HEK293 (cell line): ENCODE measurements around the gene ATP6V0A4.

ENCODE experiments used
- CTCF ChIA-PET: fragments of 350-600 bp; formaldehyde crosslinking; extraction: SDS; loops from one replicate; lab custom pipeline; 2021; ENCODE audit warnings: antibody characterized with exemption; lab: Yijun Ruan, JAX
- POLR2A ChIA-PET: fragments of 300-600 bp; formaldehyde crosslinking; extraction: SDS; loops from one replicate; lab custom pipeline; 2020; ENCODE audit warnings: antibody characterized with exemption, inconsistent platforms; lab: Yijun Ruan, JAX
- H3K27ac ChIP-seq: fragments of 200-500 bp; sonication (Bioruptor generic); 2 replicates; pipeline ENCODE4 v1.5.1; 2014; ENCODE audit warnings: low read depth, low read length, control low read depth, inconsistent platforms; ENCODE audit errors: extremely low read depth
- H3K36me3 ChIP-seq, 2 experiments: fragments of 200-500 bp in 1 of 2; sonication (Bioruptor generic) in 1 of 2; 1 replicate in 1 of 2; 2 replicates in 1 of 2; pipeline ENCODE4 v1.5.1; 2014 to 2017; ENCODE audit warnings: inconsistent platforms in 2 of 2, low read length in 2 of 2; ENCODE audit not compliant: control insufficient read depth in 2 of 2, insufficient read depth in 1 of 2
- H3K4me1 ChIP-seq: fragments of 200-500 bp; sonication (Bioruptor generic); 2 replicates; pipeline ENCODE4 v1.5.1; 2014; ENCODE audit warnings: mild to moderate bottlenecking, low read length, inconsistent platforms; ENCODE audit not compliant: control insufficient read depth, insufficient read depth
- H3K4me3 ChIP-seq: 2 replicates; pipeline ENCODE4 v1.5.1; 2011; ENCODE audit warnings: low read depth, mild to moderate bottlenecking, control low read depth, low read length, moderate library complexity
- H3K9me3 ChIP-seq: fragments of 200-500 bp; sonication (Bioruptor generic); 2 replicates; pipeline ENCODE4 v1.5.1; 2014; ENCODE audit warnings: low read depth, low read length, inconsistent platforms; ENCODE audit not compliant: control insufficient read depth, insufficient read depth
- PBX3 ChIP-seq: sonication (generic); formaldehyde crosslinking; IDR thresholded peaks from 2 replicates; pipeline ENCODE4 v1.8.1; 2022; ENCODE audit warnings: mild to moderate bottlenecking, moderate library complexity, missing genetic modification reagents
- PRDM4 ChIP-seq: fragments of 450-650 bp; formaldehyde crosslinking; IDR thresholded peaks from 2 replicates; pipeline ENCODE4 v1.5.1; 2017; ENCODE audit warnings: missing biosample characterization, missing genetic modification characterization
- RBAK ChIP-seq: fragments of 450-650 bp; formaldehyde crosslinking; IDR thresholded peaks from 2 replicates; pipeline ENCODE4 v1.5.1; 2016; ENCODE audit warnings: missing biosample characterization, missing genetic modification characterization
- SETDB1 ChIP-seq: IDR thresholded peaks from one replicate; pipeline ENCODE4 v1.6.1; 2017; ENCODE audit warnings: mild to moderate bottlenecking, low read length, moderate library complexity, mixed read lengths; ENCODE audit not compliant: insufficient read length
- WT1 ChIP-seq: fragments of 450-650 bp; formaldehyde crosslinking; IDR thresholded peaks from 2 replicates; pipeline ENCODE4 v1.5.1; 2016; ENCODE audit warnings: missing biosample characterization, missing genetic modification characterization
- ZBTB20 ChIP-seq: fragments of 450-650 bp; formaldehyde crosslinking; IDR thresholded peaks from 2 replicates; pipeline ENCODE4 v1.5.1; 2016; ENCODE audit warnings: missing biosample characterization, missing genetic modification characterization
- ZFP37 ChIP-seq: fragments of 450-650 bp; formaldehyde crosslinking; IDR thresholded peaks from 2 replicates; pipeline ENCODE4 v1.5.1; 2016; ENCODE audit warnings: missing biosample characterization, missing genetic modification characterization
- ZNF138 ChIP-seq: fragments of 450-650 bp; formaldehyde crosslinking; IDR thresholded peaks from 2 replicates; pipeline ENCODE4 v1.5.1; 2016; ENCODE audit warnings: missing biosample characterization, missing genetic modification characterization, borderline replicate concordance
- ZNF2 ChIP-seq: fragments of 450-650 bp; formaldehyde crosslinking; IDR thresholded peaks from 2 replicates; pipeline ENCODE4 v1.5.1; 2016; ENCODE audit warnings: missing biosample characterization, missing genetic modification characterization
- ZNF214 ChIP-seq: fragments of 450-650 bp; formaldehyde crosslinking; IDR thresholded peaks from 2 replicates; pipeline ENCODE4 v1.5.1; 2017; ENCODE audit warnings: missing biosample characterization, mild to moderate bottlenecking, missing genetic modification characterization, borderline replicate concordance
- ZNF221 ChIP-seq: fragments of 450-650 bp; formaldehyde crosslinking; IDR thresholded peaks from 2 replicates; pipeline ENCODE4 v1.5.1; 2017; ENCODE audit warnings: missing biosample characterization, missing genetic modification characterization, borderline replicate concordance
- ZNF37A ChIP-seq: fragments of 450-650 bp; IDR thresholded peaks from 2 replicates; pipeline ENCODE4 v1.5.1; 2018; ENCODE audit warnings: missing biosample characterization, missing genetic modification characterization
- ZNF423 ChIP-seq: fragments of 450-650 bp; formaldehyde crosslinking; IDR thresholded peaks from 2 replicates; pipeline ENCODE4 v1.5.1; 2016; ENCODE audit warnings: missing biosample characterization, missing genetic modification characterization
- ZNF501 ChIP-seq: fragments of 450-650 bp; formaldehyde crosslinking; IDR thresholded peaks from 2 replicates; pipeline ENCODE4 v1.5.1; 2016; ENCODE audit warnings: missing biosample characterization, missing genetic modification characterization
- ZNF658 ChIP-seq: fragments of 450-650 bp; formaldehyde crosslinking; IDR thresholded peaks from 2 replicates; pipeline ENCODE4; 2016; ENCODE audit warnings: missing biosample characterization, missing genetic modification characterization
- ZNF707 ChIP-seq: fragments of 450-650 bp; formaldehyde crosslinking; IDR thresholded peaks from 2 replicates; pipeline ENCODE4 v1.5.1; 2016; ENCODE audit warnings: missing biosample characterization, missing genetic modification characterization
- ZNF768 ChIP-seq: fragments of 450-650 bp; formaldehyde crosslinking; IDR thresholded peaks from 2 replicates; pipeline ENCODE4 v1.5.1; 2018; ENCODE audit warnings: missing biosample characterization, mild to moderate bottlenecking, missing genetic modification characterization
- ZSCAN30 ChIP-seq: fragments of 450-650 bp; IDR thresholded peaks from 2 replicates; pipeline ENCODE4 v1.5.1; 2018; ENCODE audit warnings: missing biosample characterization, mild to moderate bottlenecking, missing genetic modification characterization, moderate library complexity
- TF ChIP-seq, protein P1 (sequence below): fragments of 450-650 bp; formaldehyde crosslinking; IDR thresholded peaks from 2 replicates; pipeline ENCODE4 v1.5.1; 2016; ENCODE audit warnings: missing biosample characterization, missing genetic modification characterization, low read depth
- TF ChIP-seq, protein P2 (sequence below): fragments of 450-650 bp; formaldehyde crosslinking; IDR thresholded peaks from 2 replicates; pipeline ENCODE4 v1.5.1; 2016; ENCODE audit warnings: missing biosample characterization, missing genetic modification characterization
- TF ChIP-seq, protein P3 (sequence below): fragments of 450-650 bp; formaldehyde crosslinking; IDR thresholded peaks from 2 replicates; pipeline ENCODE4 v1.5.1; 2016; ENCODE audit warnings: missing biosample characterization, missing genetic modification characterization

ATP6V0A4 gene

GRCh38 chr7:138738551-138739335 lies 59.3 kb downstream of the ATP6V0A4 start (continued):
- TF ChIP-seq ZBTB20 (tag by site-specific recombination) (no peak), ZNF423 (tag by site-specific recombination) (no peak), ZNF221 (tag by site-specific recombination) (no peak), SETDB1 (no peak), WT1 (tag by site-specific recombination) (no peak), ZFP37 (tag by site-specific recombination) (no peak), PBX3 (no peak), ZNF501 (tag by site-specific recombination) (no peak), ZNF2 (tag by site-specific recombination) (0 out of 2 replicates have a peak, but pooled peaks have one; percentile 23), ZNF138 (no peak), ZSCAN30 (tag by site-specific recombination) (peak; percentile 74), ZNF37A (tag by site-specific recombination) (no peak)
- TF ChIP-seq, protein P1, sequence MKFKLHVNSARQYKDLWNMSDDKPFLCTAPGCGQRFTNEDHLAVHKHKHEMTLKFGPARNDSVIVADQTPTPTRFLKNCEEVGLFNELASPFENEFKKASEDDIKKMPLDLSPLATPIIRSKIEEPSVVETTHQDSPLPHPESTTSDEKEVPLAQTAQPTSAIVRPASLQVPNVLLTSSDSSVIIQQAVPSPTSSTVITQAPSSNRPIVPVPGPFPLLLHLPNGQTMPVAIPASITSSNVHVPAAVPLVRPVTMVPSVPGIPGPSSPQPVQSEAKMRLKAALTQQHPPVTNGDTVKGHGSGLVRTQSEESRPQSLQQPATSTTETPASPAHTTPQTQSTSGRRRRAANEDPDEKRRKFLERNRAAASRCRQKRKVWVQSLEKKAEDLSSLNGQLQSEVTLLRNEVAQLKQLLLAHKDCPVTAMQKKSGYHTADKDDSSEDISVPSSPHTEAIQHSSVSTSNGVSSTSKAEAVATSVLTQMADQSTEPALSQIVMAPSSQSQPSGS (tag by site-specific recombination) = no peak
- TF ChIP-seq, protein P2, sequence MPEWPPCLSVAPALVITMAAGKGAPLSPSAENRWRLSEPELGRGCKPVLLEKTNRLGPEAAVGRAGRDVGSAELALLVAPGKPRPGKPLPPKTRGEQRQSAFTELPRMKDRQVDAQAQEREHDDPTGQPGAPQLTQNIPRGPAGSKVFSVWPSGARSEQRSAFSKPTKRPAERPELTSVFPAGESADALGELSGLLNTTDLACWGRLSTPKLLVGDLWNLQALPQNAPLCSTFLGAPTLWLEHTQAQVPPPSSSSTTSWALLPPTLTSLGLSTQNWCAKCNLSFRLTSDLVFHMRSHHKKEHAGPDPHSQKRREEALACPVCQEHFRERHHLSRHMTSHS (tag by site-specific recombination) = no peak
- TF ChIP-seq, protein P3, sequence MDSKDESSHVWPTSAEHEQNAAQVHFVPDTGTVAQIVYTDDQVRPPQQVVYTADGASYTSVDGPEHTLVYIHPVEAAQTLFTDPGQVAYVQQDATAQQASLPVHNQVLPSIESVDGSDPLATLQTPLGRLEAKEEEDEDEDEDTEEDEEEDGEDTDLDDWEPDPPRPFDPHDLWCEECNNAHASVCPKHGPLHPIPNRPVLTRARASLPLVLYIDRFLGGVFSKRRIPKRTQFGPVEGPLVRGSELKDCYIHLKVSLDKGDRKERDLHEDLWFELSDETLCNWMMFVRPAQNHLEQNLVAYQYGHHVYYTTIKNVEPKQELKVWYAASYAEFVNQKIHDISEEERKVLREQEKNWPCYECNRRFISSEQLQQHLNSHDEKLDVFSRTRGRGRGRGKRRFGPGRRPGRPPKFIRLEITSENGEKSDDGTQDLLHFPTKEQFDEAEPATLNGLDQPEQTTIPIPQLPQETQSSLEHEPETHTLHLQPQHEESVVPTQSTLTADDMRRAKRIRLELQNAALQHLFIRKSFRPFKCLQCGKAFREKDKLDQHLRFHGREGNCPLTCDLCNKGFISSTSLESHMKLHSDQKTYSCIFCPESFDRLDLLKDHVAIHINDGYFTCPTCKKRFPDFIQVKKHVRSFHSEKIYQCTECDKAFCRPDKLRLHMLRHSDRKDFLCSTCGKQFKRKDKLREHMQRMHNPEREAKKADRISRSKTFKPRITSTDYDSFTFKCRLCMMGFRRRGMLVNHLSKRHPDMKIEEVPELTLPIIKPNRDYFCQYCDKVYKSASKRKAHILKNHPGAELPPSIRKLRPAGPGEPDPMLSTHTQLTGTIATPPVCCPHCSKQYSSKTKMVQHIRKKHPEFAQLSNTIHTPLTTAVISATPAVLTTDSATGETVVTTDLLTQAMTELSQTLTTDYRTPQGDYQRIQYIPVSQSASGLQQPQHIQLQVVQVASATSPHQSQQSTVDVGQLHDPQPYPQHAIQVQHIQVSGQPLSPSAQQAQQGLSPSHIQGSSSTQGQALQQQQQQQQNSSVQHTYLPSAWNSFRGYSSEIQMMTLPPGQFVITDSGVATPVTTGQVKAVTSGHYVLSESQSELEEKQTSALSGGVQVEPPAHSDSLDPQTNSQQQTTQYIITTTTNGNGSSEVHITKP (tag by site-specific recombination) = peak; percentile 65

DNA sequence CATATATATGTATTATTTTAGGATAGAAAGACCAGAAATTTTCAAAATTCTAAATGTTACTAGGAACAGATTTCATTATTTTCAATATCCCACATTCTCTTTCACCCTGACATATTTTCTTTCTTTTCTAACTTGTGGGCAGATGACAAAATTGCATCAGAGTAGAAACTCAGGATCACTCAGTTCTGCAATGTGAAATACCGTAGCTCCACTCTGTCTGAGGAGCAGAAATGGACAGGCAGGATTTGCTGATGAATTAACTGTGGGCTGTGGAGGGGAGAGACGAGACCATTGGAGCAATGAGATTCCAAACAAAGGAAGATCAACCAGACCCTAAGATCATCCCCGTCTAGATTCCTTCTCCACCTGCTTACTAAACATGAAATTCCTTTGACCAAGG lies 59.9 kb downstream of the ATP6V0A4 start:
- no peaks in the 10 kb centered on the region for H3K9me3 ChIP-seq
- no peaks in the 10 kb centered on the region for H3K4me1 ChIP-seq
- TF ChIP-seq RBAK (tag by site-specific recombination) (no peak), ZNF214 (tag by site-specific recombination) (no peak), ZNF658 (no peak), ZNF707 (tag by site-specific recombination) (no peak), ZNF768 (tag by site-specific recombination) (no peak), PRDM4 (tag by site-specific recombination) (no peak)
- TF ChIP-seq, all 188 proteins: peak for 0
- ChIA-PET POLR2A (interaction anchor here (0.5 to 1.1 kb wide), 3 partner anchors 145 to 737 kb away, joined by 3 to 6 read pairs (median 4); no protein-coding TSS in a partner anchor), CTCF (interaction anchor here (0.6 to 2.3 kb wide), 22 partner anchors 8 to 835 kb away, joined by 3 to 39 read pairs (median 4); no protein-coding TSS in a partner anchor)
- H3K36me3 ChIP-seq = no peaks in the 10 kb centered on the region
- no peak overlapping the region for H3K4me3 ChIP-seq
- no peak overlapping the region for H3K27ac ChIP-seq
